ENCODE data around the gene PDSS2. TPM values are rescaled to one million over a fixed set of nuclear protein-coding genes. Genes with fewer than 3 reads are reported as not detected.

PDSS2 gene
- total and polyA plus RNA-seq, 2 donors (not counting 1 experiment from before 2014, with no cell fraction given), result 16.9 to 17.0 TPM

DNA sequence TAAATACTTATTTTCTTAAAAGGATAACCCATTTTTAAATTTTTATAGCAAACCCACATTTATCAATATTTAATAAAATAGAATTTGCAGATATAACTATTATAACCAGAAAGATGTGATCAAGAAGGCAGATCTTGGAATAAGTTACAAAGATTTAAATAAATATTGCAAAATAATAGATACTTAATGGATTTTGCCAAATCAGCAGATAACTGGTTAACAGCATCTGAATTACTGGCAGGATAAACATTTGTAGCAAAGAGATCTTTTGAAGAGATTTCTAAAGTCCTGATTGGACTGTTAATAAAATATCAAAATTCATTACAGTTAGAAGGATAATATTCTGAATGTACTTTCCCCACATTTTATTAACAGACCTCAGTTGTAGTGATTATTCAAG lies 144.2 kb downstream of the PDSS2 start:
- ATAC-seq (ENCODE audit: low read depth), result no peak
- no peak overlapping the region for H3K27ac ChIP-seq (ENCODE audit: low read length in 2 of 2)
- no peaks in the 10 kb centered on the region for H3K36me3 ChIP-seq (replicated peaks in 1 of 2; ENCODE audit: control extremely low read depth in 1 of 2, control insufficient read depth in 1 of 2, extremely low read depth in 1 of 2, insufficient read depth in 2 of 2, low read length in 1 of 2)
- Mint-ChIP-seq H3K4me3 (no peak overlapping the region), H3K27me3 (no peaks in the 10 kb centered on the region), H3K9me3 (ENCODE audit: insufficient read depth) (no peaks in the 10 kb centered on the region), H3K27ac (no peak overlapping the region), H3K4me1 (peaks cover 7% of the 10 kb centered on the region)
- intact Hi-C loops (cut with micrococcal nuclease), result loop anchor here (5.0 kb wide), 1 partner anchor 737 kb away; no protein-coding TSS in a partner anchor
- H3K27me3 ChIP-seq (replicated peaks in 1 of 4; ENCODE audit: control extremely low read depth in 1 of 4, control insufficient read depth in 3 of 4, insufficient read depth in 4 of 4, low read length in 3 of 4), result no peaks in the 10 kb centered on the region
- no peak for DNase-seq
- TF ChIP-seq, protein P1, sequence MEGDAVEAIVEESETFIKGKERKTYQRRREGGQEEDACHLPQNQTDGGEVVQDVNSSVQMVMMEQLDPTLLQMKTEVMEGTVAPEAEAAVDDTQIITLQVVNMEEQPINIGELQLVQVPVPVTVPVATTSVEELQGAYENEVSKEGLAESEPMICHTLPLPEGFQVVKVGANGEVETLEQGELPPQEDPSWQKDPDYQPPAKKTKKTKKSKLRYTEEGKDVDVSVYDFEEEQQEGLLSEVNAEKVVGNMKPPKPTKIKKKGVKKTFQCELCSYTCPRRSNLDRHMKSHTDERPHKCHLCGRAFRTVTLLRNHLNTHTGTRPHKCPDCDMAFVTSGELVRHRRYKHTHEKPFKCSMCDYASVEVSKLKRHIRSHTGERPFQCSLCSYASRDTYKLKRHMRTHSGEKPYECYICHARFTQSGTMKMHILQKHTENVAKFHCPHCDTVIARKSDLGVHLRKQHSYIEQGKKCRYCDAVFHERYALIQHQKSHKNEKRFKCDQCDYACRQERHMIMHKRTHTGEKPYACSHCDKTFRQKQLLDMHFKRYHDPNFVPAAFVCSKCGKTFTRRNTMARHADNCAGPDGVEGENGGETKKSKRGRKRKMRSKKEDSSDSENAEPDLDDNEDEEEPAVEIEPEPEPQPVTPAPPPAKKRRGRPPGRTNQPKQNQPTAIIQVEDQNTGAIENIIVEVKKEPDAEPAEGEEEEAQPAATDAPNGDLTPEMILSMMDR (IDR thresholded peaks at IDR 0.05), result no peak
- no peak for TF ChIP-seq EZH2 (IDR thresholded peaks at IDR 0.05; ENCODE audit: borderline replicate concordance, insufficient read depth, low read depth, low read length, poor library complexity, severe bottlenecking)
- H3K4me3 ChIP-seq (ENCODE audit: control extremely low read depth in 1 of 5, extremely low read depth in 1 of 5, insufficient read depth in 1 of 5, low read depth in 2 of 5, low read length in 4 of 5), result no peak overlapping the region
- H3K4me2 ChIP-seq (replicated peaks; ENCODE audit: low read depth, low read length, poor library complexity, severe bottlenecking), result no peak overlapping the region
- peak overlapping the region; percentile 14 for H3K9ac ChIP-seq (ENCODE audit: low read length)
- peaks cover 6 to 7% of the 10 kb centered on the region in 2 donors for H3K4me1 ChIP-seq (ENCODE audit: control insufficient read depth in 2 of 2, insufficient read depth in 2 of 2, low read length in 2 of 2)
- no peaks in the 10 kb centered on the region for H3K9me3 ChIP-seq (ENCODE audit: control extremely low read depth in 1 of 3, control insufficient read depth in 2 of 3, insufficient read depth in 1 of 3, low read length in 2 of 3)
- no peaks in the 10 kb centered on the region for H4K20me1 ChIP-seq (ENCODE audit: control insufficient read depth, insufficient read depth, low read length, poor library complexity, severe bottlenecking)
- peaks cover 7% of the 10 kb centered on the region for H3K79me2 ChIP-seq (ENCODE audit: control insufficient read depth, insufficient read depth, low read length)
- POLR2A ChIA-PET, result no interaction called here
- no peak overlapping the region for H2AFZ ChIP-seq (ENCODE audit: insufficient read depth, low read depth, low read length, poor library complexity, severe bottlenecking)
- CTCF ChIA-PET, result interaction anchor here (1.5 to 5.4 kb wide), 2 partner anchors 360 to 552 kb away, joined by 3 to 59 read pairs; no protein-coding TSS in a partner anchor

DNA sequence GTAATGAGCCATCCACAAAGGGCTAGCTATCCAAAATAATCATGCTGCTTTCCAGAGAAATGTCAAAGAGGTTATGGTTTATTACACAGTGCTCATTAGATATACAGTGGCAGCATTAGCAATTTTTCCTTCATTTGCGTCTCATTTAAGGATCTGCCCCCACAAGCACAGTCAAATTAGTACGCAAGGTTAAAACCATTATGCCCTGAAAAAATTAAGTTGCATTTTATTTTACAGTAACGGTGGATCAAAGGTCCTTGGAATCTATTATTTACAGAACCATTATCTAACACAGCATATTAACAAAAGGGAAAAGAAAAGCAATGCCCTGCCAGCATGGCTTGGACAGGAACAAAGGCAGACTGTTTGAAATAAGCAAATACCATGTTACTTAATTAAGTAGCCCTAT lies 144.8 kb downstream of the PDSS2 start:
- Histone ChIP-seq H3K79me2 (ENCODE audit: control insufficient read depth, insufficient read depth, low read length) (peaks cover 7% of the 10 kb centered on the region), H3K27me3 (replicated peaks in 1 of 4; ENCODE audit: control extremely low read depth in 1 of 4, control insufficient read depth in 3 of 4, insufficient read depth in 4 of 4, low read length in 3 of 4) (no peaks in the 10 kb centered on the region), H2AFZ (ENCODE audit: insufficient read depth, low read depth, low read length, poor library complexity, severe bottlenecking) (no peak overlapping the region), H3K4me2 (replicated peaks; ENCODE audit: low read depth, low read length, poor library complexity, severe bottlenecking) (no peak overlapping the region), H3K4me1 (ENCODE audit: control insufficient read depth in 2 of 2, insufficient read depth in 2 of 2, low read length in 2 of 2) (peaks cover 6 to 7% of the 10 kb centered on the region in 2 donors), H3K27ac (ENCODE audit: low read length in 2 of 2) (no peak overlapping the region), H3K4me3 (ENCODE audit: control extremely low read depth in 1 of 5, extremely low read depth in 1 of 5, insufficient read depth in 1 of 5, low read depth in 2 of 5, low read length in 4 of 5) (no peak overlapping the region), H4K20me1 (ENCODE audit: control insufficient read depth, insufficient read depth, low read length, poor library complexity, severe bottlenecking) (no peaks in the 10 kb centered on the region), H3K9me3 (ENCODE audit: control extremely low read depth in 1 of 3, control insufficient read depth in 2 of 3, insufficient read depth in 1 of 3, low read length in 2 of 3) (no peaks in the 10 kb centered on the region), H3K9ac (ENCODE audit: low read length) (no peak overlapping the region), H3K36me3 (replicated peaks in 1 of 2; ENCODE audit: control extremely low read depth in 1 of 2, control insufficient read depth in 1 of 2, extremely low read depth in 1 of 2, insufficient read depth in 2 of 2, low read length in 1 of 2) (no peaks in the 10 kb centered on the region)
- intact Hi-C loops (cut with micrococcal nuclease), result no loop called here
- H3K27me3 Mint-ChIP-seq, result no peaks in the 10 kb centered on the region
- ATAC-seq (ENCODE audit: low read depth), result no peak
- no peak for DNase-seq
- no peak for TF ChIP-seq EZH2 (IDR thresholded peaks at IDR 0.05; ENCODE audit: borderline replicate concordance, insufficient read depth, low read depth, low read length, poor library complexity, severe bottlenecking)
- TF ChIP-seq, protein P1 (IDR thresholded peaks at IDR 0.05), result no peak
- no peaks in the 10 kb centered on the region for H3K9me3 Mint-ChIP-seq (ENCODE audit: insufficient read depth)
- POLR2A ChIA-PET, result no interaction called here
- no peak overlapping the region for H3K4me3 Mint-ChIP-seq
- H3K27ac Mint-ChIP-seq, result no peak overlapping the region
- WGBS (ENCODE audit: insufficient coverage), result no CpG with 5 or more reads among the region's 3 CpGs
- H3K4me1 Mint-ChIP-seq, result peaks cover 7% of the 10 kb centered on the region
- CTCF ChIA-PET, result no interaction called here

Measured in B cell (primary cell).